Prostate gland (tissue), 2 donors: ENCODE results near the gene ACADM.

Experiments
- CTCF ChIP-seq, 4 experiments: fragments of 200-600 bp in 2 of 4; fragments of 450-650 bp in 2 of 4; sonication (generic) in 2 of 4; IDR thresholded peaks; 1 replicate in 3 of 4; 2 replicates in 1 of 4; pipeline ENCODE4 v1.5.1; 2016 to 2019; ENCODE audit warnings: antibody characterized with exemption in 4 of 4, mild to moderate bottlenecking in 2 of 4, moderate library complexity in 2 of 4
- POLR2A ChIP-seq: fragments of 450-650 bp; IDR thresholded peaks from one replicate; pipeline ENCODE4 v1.6.1; 2016; ENCODE audit warnings: antibody characterized with exemption, mild to moderate bottlenecking

- TF ChIP-seq CTCF (IDR thresholded peaks at IDR 0.05) (no peak), POLR2A (no peak)
Observed at GRCh38 chr1:75768016-75768415, 43.5 kb downstream of the ACADM start.
